ENCODE data around the gene PSMC3. TPM values are rescaled to one million over a fixed set of nuclear protein-coding genes. Genes with fewer than 3 reads are reported as not detected.

PSMC3 gene
- total RNA-seq, 4 donors from 2014 or later: 81.0 to 164 (median 118) TPM

- TF ChIP-seq POLR2A (IDR thresholded peaks at IDR 0.05) (peak in 1 of 2 donors; percentile 19), CTCF (IDR thresholded peaks at IDR 0.05) (peak in 1 of 3 donors; percentile 83)
- DNase-seq (ENCODE audit: low spot score in 2 of 2): peak; percentile 92 to 98
- WGBS, 2 donors: 1 to 3% methylated on average over 13 to 50 of the region's 70 CpGs
- H3K4me3 ChIP-seq (ENCODE audit: low read depth, poor library complexity, severe bottlenecking): peak within 1 kb of the TSS; percentile 24
- intact Hi-C loops (cut with DNase I; ENCODE audit: low total_unique reads): no loop called here
Observed at GRCh38 chr11:47407746-47408590, 18.3 kb downstream of the PSMC3 start, which contains the start of gene SLC39A13. SLC39A13 (plus strand) TSS chr11:47408590; CDS start chr11:47410095, 1,505 bp downstream.

GRCh38 chr11:47406896-47407745 is 19.1 kb downstream of the PSMC3 start:
- intact Hi-C loops (cut with DNase I; ENCODE audit: low total_unique reads): no loop called here
- no peak for DNase-seq (ENCODE audit: low spot score in 2 of 2)
- TF ChIP-seq POLR2A (IDR thresholded peaks at IDR 0.05) (no peak), CTCF (IDR thresholded peaks at IDR 0.05) (no peak)
- 36 to 41% methylated on average over 12 of the region's 12 CpGs for WGBS, 2 donors
- peak overlapping the region; percentile 24 for H3K4me3 ChIP-seq (ENCODE audit: low read depth, poor library complexity, severe bottlenecking)

- intact Hi-C loops (cut with DNase I; ENCODE audit: low total_unique reads): no loop called here
- DNase-seq (ENCODE audit: low spot score in 2 of 2): no peak
Observed at GRCh38 chr11:47403571-47403970, 22.7 kb downstream of the PSMC3 start.

GRCh38 chr11:47403135-47403534 is 23.1 kb downstream of the PSMC3 start:
- WGBS, 2 donors: 66 to 72% methylated on average over 4 of the region's 4 CpGs
- TF ChIP-seq POLR2A (IDR thresholded peaks at IDR 0.05) (no peak), CTCF (IDR thresholded peaks at IDR 0.05) (no peak)
- intact Hi-C loops (cut with DNase I; ENCODE audit: low total_unique reads): no loop called here
- DNase-seq (ENCODE audit: low spot score in 2 of 2): no peak
- H3K4me3 ChIP-seq (ENCODE audit: low read depth, poor library complexity, severe bottlenecking): no peak overlapping the region

More at GRCh38 chr11:47403571-47403970, 22.7 kb downstream of the PSMC3 start:
- 73 to 81% methylated on average over 3 of the region's 3 CpGs for WGBS, 2 donors
- TF ChIP-seq CTCF (IDR thresholded peaks at IDR 0.05): no peak
- no peak for TF ChIP-seq POLR2A (IDR thresholded peaks at IDR 0.05)
- no peak overlapping the region for H3K4me3 ChIP-seq (ENCODE audit: low read depth, poor library complexity, severe bottlenecking)

GRCh38 chr11:47400768-47401279 is 25.4 kb downstream of the PSMC3 start:
- no peak for TF ChIP-seq POLR2A (IDR thresholded peaks at IDR 0.05)
- TF ChIP-seq CTCF (IDR thresholded peaks at IDR 0.05): no peak
- no peak overlapping the region for H3K4me3 ChIP-seq (ENCODE audit: low read depth, poor library complexity, severe bottlenecking)
- WGBS, 2 donors: 9 to 17% methylated on average over 8 of the region's 8 CpGs
- intact Hi-C loops (cut with DNase I; ENCODE audit: low total_unique reads): no loop called here
- DNase-seq (ENCODE audit: low spot score in 2 of 2): no peak
